Measurements from ENCODE around the gene PLEKHA6. TPM values are rescaled to one million over a fixed set of nuclear protein-coding genes. Genes with fewer than 3 reads are reported as not detected.

PLEKHA6 gene
- total and polyA plus RNA-seq, 2 donors (not counting 1 experiment from before 2014, with no cell fraction given), result 0.31 to 0.47 TPM

DNA sequence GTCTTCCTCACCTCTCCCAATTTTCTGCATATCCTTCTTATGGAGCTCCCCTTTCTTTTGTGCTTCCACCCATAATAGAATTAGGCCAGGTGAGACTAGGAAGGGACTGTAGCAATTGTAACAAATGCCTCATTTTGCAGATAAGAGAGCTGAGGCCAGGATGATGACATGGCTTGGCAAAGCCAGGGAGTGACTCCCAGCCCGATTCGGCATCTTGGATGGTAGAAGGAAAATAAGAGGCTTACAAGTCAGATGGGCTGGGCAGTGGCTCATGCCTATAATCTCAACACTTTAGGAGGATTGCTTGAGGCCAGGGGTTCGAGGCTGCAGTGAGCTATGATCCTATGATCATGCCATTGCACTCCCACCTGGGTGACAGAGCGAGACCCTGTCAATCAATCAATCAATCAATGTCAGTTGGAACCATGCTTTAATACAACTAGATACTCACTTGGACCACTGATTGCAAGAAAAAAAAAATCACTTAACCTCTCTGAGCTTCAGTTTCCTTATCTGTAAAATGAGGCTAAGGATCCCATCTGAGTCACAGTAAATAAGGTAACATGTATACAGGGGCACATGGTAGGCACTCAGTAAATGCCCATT lies 51.6 kb downstream of the PLEKHA6 start:
- no peak overlapping the region for H3K4me3 Mint-ChIP-seq
- WGBS (ENCODE audit: insufficient coverage), result 75% methylated on average over 4 of the region's 4 CpGs
- H2AFZ ChIP-seq (ENCODE audit: insufficient read depth, low read depth, low read length, poor library complexity, severe bottlenecking), result no peak overlapping the region
- intact Hi-C loops (cut with micrococcal nuclease), result no loop called here
- no peak overlapping the region for H3K27ac ChIP-seq (ENCODE audit: low read length in 2 of 2)
- H3K36me3 ChIP-seq (replicated peaks in 1 of 2; ENCODE audit: control extremely low read depth in 1 of 2, control insufficient read depth in 1 of 2, extremely low read depth in 1 of 2, insufficient read depth in 2 of 2, low read length in 1 of 2), result no peaks in the 10 kb centered on the region
- peaks cover 48% of the 10 kb centered on the region for H3K27me3 Mint-ChIP-seq
- peaks cover 2% of the 10 kb centered on the region for H3K4me1 Mint-ChIP-seq
- POLR2A ChIA-PET, result interaction anchor here (0.6 kb wide), 1 partner anchor 157 kb away, joined by 7 read pairs; no protein-coding TSS in a partner anchor
- TF ChIP-seq, protein P1, sequence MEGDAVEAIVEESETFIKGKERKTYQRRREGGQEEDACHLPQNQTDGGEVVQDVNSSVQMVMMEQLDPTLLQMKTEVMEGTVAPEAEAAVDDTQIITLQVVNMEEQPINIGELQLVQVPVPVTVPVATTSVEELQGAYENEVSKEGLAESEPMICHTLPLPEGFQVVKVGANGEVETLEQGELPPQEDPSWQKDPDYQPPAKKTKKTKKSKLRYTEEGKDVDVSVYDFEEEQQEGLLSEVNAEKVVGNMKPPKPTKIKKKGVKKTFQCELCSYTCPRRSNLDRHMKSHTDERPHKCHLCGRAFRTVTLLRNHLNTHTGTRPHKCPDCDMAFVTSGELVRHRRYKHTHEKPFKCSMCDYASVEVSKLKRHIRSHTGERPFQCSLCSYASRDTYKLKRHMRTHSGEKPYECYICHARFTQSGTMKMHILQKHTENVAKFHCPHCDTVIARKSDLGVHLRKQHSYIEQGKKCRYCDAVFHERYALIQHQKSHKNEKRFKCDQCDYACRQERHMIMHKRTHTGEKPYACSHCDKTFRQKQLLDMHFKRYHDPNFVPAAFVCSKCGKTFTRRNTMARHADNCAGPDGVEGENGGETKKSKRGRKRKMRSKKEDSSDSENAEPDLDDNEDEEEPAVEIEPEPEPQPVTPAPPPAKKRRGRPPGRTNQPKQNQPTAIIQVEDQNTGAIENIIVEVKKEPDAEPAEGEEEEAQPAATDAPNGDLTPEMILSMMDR (IDR thresholded peaks at IDR 0.05), result no peak
- no peak for TF ChIP-seq EZH2 (IDR thresholded peaks at IDR 0.05; ENCODE audit: borderline replicate concordance, insufficient read depth, low read depth, low read length, poor library complexity, severe bottlenecking)
- no peaks in the 10 kb centered on the region for H3K9me3 ChIP-seq (ENCODE audit: control extremely low read depth in 1 of 3, control insufficient read depth in 2 of 3, insufficient read depth in 1 of 3, low read length in 2 of 3)
- H4K20me1 ChIP-seq (ENCODE audit: control insufficient read depth, insufficient read depth, low read length, poor library complexity, severe bottlenecking), result no peaks in the 10 kb centered on the region
- no peaks in the 10 kb centered on the region for H3K4me1 ChIP-seq (ENCODE audit: control insufficient read depth in 2 of 2, insufficient read depth in 2 of 2, low read length in 2 of 2)
- H3K4me3 ChIP-seq (ENCODE audit: control extremely low read depth in 1 of 5, extremely low read depth in 1 of 5, insufficient read depth in 1 of 5, low read depth in 2 of 5, low read length in 4 of 5), result no peak overlapping the region
- H3K27me3 ChIP-seq (replicated peaks in 1 of 4; ENCODE audit: control extremely low read depth in 1 of 4, control insufficient read depth in 3 of 4, insufficient read depth in 4 of 4, low read length in 3 of 4), result peaks cover 0 to 18% (median 0%) of the 10 kb centered on the region in 4 experiments
- H3K4me2 ChIP-seq (replicated peaks; ENCODE audit: low read depth, low read length, poor library complexity, severe bottlenecking), result no peak overlapping the region
- DNase-seq (no peak), ATAC-seq (ENCODE audit: low read depth) (no peak)
- H3K9me3 Mint-ChIP-seq (ENCODE audit: insufficient read depth), result no peaks in the 10 kb centered on the region
- CTCF ChIA-PET, result interaction anchor here (0.8 to 1.5 kb wide), 2 partner anchors 56 to 94 kb away, joined by 3 to 4 read pairs; partner anchors contain the start of gene GOLT1A
- no peak overlapping the region for H3K27ac Mint-ChIP-seq
- H3K9ac ChIP-seq (ENCODE audit: low read length), result no peak overlapping the region
- no peaks in the 10 kb centered on the region for H3K79me2 ChIP-seq (ENCODE audit: control insufficient read depth, insufficient read depth, low read length)

DNA sequence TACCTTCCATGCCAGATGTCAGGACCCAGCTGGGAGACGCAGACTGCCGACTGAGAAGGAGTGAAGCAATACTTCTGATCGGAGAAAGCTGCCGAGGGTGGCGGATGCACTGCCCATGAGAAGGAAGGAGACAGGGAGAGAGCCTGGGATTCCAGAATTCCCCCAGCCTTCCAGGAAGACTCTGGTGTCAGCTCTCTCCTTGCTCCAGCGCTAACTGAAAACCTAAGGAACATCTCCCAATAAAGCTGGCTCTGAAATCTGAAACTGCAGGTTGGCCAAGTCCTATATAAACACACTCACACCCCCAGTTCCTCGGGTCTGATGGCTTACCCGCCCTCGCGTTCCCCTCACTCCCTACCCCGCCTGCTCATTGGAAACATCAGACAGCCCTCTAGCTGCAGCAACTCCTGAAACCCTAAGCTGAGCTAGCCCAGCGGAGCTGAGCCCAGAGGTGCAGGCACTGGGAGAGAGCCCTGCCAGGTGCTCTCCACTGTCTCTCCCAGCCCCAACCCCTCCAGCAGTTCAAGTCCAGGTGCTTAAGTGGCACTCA lies 52.3 kb downstream of the PLEKHA6 start:
- H3K27me3 Mint-ChIP-seq, result peaks cover 49% of the 10 kb centered on the region
- H3K9ac ChIP-seq (ENCODE audit: low read length), result no peak overlapping the region
- ChIA-PET POLR2A (no interaction called here), CTCF (interaction anchor here (1.5 kb wide), 1 partner anchor 56 kb away, joined by 4 read pairs; no protein-coding TSS in a partner anchor)
- H3K4me1 Mint-ChIP-seq, result no peaks in the 10 kb centered on the region
- no peak overlapping the region for H3K4me3 ChIP-seq (ENCODE audit: control extremely low read depth in 1 of 5, extremely low read depth in 1 of 5, insufficient read depth in 1 of 5, low read depth in 2 of 5, low read length in 4 of 5)
- H3K4me2 ChIP-seq (replicated peaks; ENCODE audit: low read depth, low read length, poor library complexity, severe bottlenecking), result no peak overlapping the region
- H3K27ac ChIP-seq (ENCODE audit: low read length in 2 of 2), result no peak overlapping the region
- no peak for DNase-seq
- H3K79me2 ChIP-seq (ENCODE audit: control insufficient read depth, insufficient read depth, low read length), result no peaks in the 10 kb centered on the region
- WGBS (ENCODE audit: insufficient coverage), result 92% methylated on average over 10 of the region's 12 CpGs
- no peaks in the 10 kb centered on the region for H3K36me3 ChIP-seq (replicated peaks in 1 of 2; ENCODE audit: control extremely low read depth in 1 of 2, control insufficient read depth in 1 of 2, extremely low read depth in 1 of 2, insufficient read depth in 2 of 2, low read length in 1 of 2)
- no peaks in the 10 kb centered on the region for H3K9me3 Mint-ChIP-seq (ENCODE audit: insufficient read depth)
- H2AFZ ChIP-seq (ENCODE audit: insufficient read depth, low read depth, low read length, poor library complexity, severe bottlenecking), result no peak overlapping the region
- intact Hi-C loops (cut with micrococcal nuclease), result no loop called here
- no peaks in the 10 kb centered on the region for H3K4me1 ChIP-seq (ENCODE audit: control insufficient read depth in 2 of 2, insufficient read depth in 2 of 2, low read length in 2 of 2)
- H3K27ac Mint-ChIP-seq, result no peak overlapping the region
- TF ChIP-seq EZH2 (IDR thresholded peaks at IDR 0.05; ENCODE audit: borderline replicate concordance, insufficient read depth, low read depth, low read length, poor library complexity, severe bottlenecking), result no peak
- TF ChIP-seq, protein P1 (IDR thresholded peaks at IDR 0.05), result no peak
- no peaks in the 10 kb centered on the region for H3K9me3 ChIP-seq (ENCODE audit: control extremely low read depth in 1 of 3, control insufficient read depth in 2 of 3, insufficient read depth in 1 of 3, low read length in 2 of 3)
- H3K4me3 Mint-ChIP-seq, result no peak overlapping the region
- H4K20me1 ChIP-seq (ENCODE audit: control insufficient read depth, insufficient read depth, low read length, poor library complexity, severe bottlenecking), result no peaks in the 10 kb centered on the region
- H3K27me3 ChIP-seq (replicated peaks in 1 of 4; ENCODE audit: control extremely low read depth in 1 of 4, control insufficient read depth in 3 of 4, insufficient read depth in 4 of 4, low read length in 3 of 4), result peaks cover 0 to 18% (median 0%) of the 10 kb centered on the region in 4 experiments
- ATAC-seq (ENCODE audit: low read depth), result no peak
